Keratinocyte (primary cell): ENCODE measurements around the gene FKBP11.

Experiments used
- EZH2 ChIP-seq: IDR thresholded peaks from one replicate; pipeline ENCODE4 v1.6.1; 2012; ENCODE audit warnings: inconsistent platforms, mild to moderate bottlenecking, low read length, moderate library complexity
- TF ChIP-seq, protein P1 (sequence below), 3 experiments: IDR thresholded peaks in 1 of 3; conservative IDR thresholded peaks in 1 of 3; optimal IDR thresholded peaks in 1 of 3; 2 replicates in 2 of 3; 3 replicates in 1 of 3; pipeline versions ENCODE3 to v1.5.1; 2011; ENCODE audit warnings: low read length in 3 of 3, mild to moderate bottlenecking in 3 of 3, moderate library complexity in 2 of 3, control low read depth in 1 of 3, inconsistent platforms in 1 of 3; ENCODE audit not compliant: insufficient read depth in 2 of 3; ENCODE audit errors: extremely low read depth in 1 of 3

DNA sequence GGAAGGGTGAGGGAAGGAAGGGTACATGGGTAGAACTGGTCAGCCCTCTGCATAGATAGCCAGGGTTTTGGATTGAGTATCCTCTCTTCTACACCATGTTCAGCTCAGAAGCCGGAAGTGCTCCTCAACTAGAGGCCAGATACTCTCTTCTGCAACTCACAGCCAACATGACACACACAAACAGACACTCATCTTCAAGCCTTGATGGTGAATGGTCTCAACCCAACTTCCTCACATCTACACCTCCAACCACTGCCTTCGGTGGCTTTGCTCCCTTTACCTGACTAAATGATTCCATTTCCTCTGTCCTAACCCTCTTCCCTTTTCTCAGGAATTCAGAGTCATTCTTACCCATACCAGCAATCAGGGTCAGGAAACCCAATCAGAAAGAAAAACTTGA is 7.6 kb upstream of the FKBP11 start:
- TF ChIP-seq, protein P1, sequence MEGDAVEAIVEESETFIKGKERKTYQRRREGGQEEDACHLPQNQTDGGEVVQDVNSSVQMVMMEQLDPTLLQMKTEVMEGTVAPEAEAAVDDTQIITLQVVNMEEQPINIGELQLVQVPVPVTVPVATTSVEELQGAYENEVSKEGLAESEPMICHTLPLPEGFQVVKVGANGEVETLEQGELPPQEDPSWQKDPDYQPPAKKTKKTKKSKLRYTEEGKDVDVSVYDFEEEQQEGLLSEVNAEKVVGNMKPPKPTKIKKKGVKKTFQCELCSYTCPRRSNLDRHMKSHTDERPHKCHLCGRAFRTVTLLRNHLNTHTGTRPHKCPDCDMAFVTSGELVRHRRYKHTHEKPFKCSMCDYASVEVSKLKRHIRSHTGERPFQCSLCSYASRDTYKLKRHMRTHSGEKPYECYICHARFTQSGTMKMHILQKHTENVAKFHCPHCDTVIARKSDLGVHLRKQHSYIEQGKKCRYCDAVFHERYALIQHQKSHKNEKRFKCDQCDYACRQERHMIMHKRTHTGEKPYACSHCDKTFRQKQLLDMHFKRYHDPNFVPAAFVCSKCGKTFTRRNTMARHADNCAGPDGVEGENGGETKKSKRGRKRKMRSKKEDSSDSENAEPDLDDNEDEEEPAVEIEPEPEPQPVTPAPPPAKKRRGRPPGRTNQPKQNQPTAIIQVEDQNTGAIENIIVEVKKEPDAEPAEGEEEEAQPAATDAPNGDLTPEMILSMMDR (optimal IDR thresholded peaks at IDR 0.05 in 1 of 3, IDR thresholded peaks at IDR 0.05 in 1 of 3, conservative IDR thresholded peaks at IDR 0.05 in 1 of 3; ENCODE audit: extremely low read depth in 1 of 3, insufficient read depth in 2 of 3, low read length in 3 of 3), result no peak
- no peak for TF ChIP-seq EZH2
